Central memory CD8-positive, alpha-beta T cell (primary cell): ENCODE measurements around the gene AMN.

Experiments
- ATAC-seq: fragments of 150-1000 bp; cut with Tn5 transposase; replicated peaks from 2 replicates; pipeline ENCODE4 v1.10.0; 2022; ENCODE audit warnings: mild to moderate bottlenecking, moderate FRiP score, moderate number of reproducible peaks; ENCODE audit not compliant: poor library complexity, severe bottlenecking; ENCODE audit errors: extremely low read depth
- DNase-seq, 2 donors: peaks; one replicate each; pipeline ENCODE4 v3.0.0; 2021; ENCODE audit warnings: low spot score in 2 of 2
- H3K27ac Mint-ChIP-seq: one replicate; pipeline ENCODE4 v1.8.0; 2022; ENCODE audit warnings: low read depth, mild to moderate bottlenecking, moderate library complexity, mixed read lengths
- H3K27me3 Mint-ChIP-seq: one replicate; pipeline ENCODE4 v1.8.0; 2022; ENCODE audit warnings: mixed read lengths
- H3K36me3 Mint-ChIP-seq: one replicate; pipeline ENCODE4 v1.8.0; 2022; ENCODE audit warnings: mild to moderate bottlenecking, moderate library complexity, mixed read lengths; ENCODE audit not compliant: insufficient read depth
- H3K4me1 Mint-ChIP-seq: one replicate; pipeline ENCODE4 v1.8.0; 2022; ENCODE audit warnings: mixed read lengths
- H3K4me3 Mint-ChIP-seq: one replicate; pipeline ENCODE4 v1.8.0; 2022; ENCODE audit warnings: mild to moderate bottlenecking, moderate library complexity, mixed read lengths
- H3K9me3 Mint-ChIP-seq: one replicate; pipeline ENCODE4 v1.8.0; 2022; ENCODE audit warnings: mixed read lengths

AMN gene

DNA sequence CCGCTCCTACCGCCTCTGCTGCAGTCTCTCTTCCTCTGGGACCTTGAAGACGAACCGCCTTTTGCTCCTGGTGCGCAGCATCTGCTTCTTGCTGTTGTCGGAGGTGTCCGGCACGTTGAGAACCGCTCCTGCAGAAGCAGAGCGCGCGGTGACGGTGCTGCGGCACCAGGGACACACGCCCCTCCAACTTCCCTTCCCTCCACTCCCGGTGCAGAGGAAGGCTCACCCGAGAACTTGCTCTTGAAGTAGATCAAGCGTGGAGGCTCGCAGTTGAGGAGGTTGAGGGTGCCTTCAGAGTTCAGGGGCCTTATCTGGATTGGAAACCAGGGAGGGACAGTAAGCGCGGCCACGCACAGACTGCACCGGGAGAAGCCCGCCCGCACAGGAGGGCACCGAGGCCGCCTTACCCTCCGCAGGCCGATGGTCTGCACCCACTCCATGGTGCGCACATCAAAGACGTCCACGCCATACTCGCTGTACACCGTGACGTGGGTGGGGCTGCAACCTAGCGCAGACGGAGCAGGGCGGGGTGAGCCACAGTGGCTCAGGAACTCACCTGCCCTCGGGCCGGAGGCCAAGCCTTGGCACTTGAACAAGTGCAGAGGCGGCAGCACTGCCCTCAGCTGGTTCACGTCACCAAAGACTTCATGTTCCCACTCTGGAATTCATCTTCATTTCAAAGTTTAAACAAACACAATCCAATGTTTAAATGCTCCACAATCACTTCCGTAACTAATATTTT is 17.5 kb downstream of the AMN start:
- Mint-ChIP-seq H3K9me3 (no peaks in the 10 kb centered on the region), H3K4me3 (no peak overlapping the region), H3K27ac (no peak overlapping the region), H3K27me3 (peaks cover 9% of the 10 kb centered on the region), H3K4me1 (no peaks in the 10 kb centered on the region), H3K36me3 (no peaks in the 10 kb centered on the region)
- ATAC-seq: no peak
- no peak for DNase-seq

DNA sequence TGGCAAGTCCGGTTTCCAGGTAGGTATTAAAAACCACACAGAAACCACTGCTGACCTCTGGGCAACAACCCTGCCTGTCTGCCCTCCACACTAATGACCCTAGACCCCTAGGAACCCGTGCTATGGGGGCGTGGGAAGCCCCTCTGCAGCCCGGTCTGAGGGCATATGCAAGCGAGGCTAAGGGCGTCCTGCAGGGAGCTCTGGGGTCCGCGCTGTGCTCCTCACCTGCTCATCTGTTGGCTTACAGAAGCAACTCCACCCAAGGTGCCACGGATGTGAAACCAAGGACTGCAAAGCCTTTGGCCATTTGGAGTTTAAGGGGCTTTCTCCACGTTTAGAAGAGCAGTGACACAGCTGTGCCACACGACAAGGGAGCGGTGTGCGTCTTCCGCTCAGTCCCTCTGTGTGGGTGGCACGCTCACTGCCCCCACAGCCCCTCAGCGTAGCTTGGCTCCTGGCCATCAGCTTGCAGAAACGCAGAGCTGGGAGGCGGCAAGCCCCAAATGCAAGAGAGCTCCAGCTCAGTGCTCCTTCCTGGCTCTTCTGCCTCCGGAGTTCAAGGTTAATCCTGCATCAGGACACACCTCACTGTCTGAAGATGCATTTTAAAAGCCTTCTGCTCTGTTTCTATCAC is 18.4 kb downstream of the AMN start:
- peaks cover 9% of the 10 kb centered on the region for H3K27me3 Mint-ChIP-seq
- DNase-seq: no peak
- H3K4me3 Mint-ChIP-seq: no peak overlapping the region
- ATAC-seq: no peak
- H3K4me1 Mint-ChIP-seq: no peaks in the 10 kb centered on the region
- H3K9me3 Mint-ChIP-seq: no peaks in the 10 kb centered on the region
- no peak overlapping the region for H3K27ac Mint-ChIP-seq
- H3K36me3 Mint-ChIP-seq: no peaks in the 10 kb centered on the region

DNA sequence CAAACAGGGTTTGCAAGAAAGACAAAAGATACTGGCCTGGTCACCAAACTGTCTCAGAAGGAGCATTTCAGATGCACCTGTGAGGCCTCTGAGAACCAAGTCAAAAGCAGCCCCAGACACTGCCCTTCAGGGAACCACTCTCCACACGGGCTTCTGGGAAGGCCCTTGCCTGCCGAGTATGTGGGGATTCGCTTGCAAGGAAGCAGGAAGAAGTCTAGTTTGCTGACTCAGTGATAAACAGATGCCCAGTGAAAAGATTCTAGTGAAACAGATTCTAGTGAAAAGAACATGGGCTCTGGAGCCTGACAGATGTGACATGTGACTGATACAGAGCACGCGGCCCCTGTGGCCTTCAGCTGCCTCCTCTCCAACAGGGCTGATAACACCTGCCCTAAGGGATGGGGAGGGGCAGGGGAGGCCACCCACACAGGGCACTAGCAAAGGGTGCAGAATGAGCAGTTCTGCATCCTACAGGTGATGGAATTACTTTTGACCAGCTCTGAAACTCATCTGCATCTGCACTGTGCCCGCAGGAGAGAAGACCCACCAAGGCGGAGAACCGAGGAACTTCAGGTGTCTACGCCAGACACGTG is 19.1 kb downstream of the AMN start:
- no peak for DNase-seq
- Mint-ChIP-seq H3K4me1 (no peaks in the 10 kb centered on the region), H3K4me3 (no peak overlapping the region), H3K36me3 (no peaks in the 10 kb centered on the region), H3K27me3 (peaks cover 9% of the 10 kb centered on the region), H3K9me3 (no peaks in the 10 kb centered on the region), H3K27ac (no peak overlapping the region)
- no peak for ATAC-seq

DNA sequence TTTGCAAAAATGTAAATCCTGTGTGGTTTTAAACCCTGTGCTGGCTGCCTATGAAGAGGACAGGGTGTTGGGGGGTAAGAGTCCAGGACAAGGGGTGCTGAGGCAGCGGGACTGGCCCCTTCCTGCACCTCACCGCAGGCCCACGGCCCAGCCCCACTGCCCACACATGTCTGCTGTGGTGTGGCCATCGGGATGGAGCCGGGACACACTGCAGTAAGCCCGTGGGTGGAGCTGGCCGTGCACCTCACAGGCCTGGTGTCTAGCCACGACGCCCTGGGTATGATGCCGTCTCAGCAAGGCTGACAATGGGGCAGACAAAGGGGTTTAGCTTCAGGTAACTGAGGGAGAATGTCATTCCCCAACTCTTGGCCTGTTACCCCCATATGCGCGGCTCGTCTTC is 19.6 kb downstream of the AMN start:
- ATAC-seq (no peak), DNase-seq (no peak)
- Mint-ChIP-seq H3K36me3 (no peaks in the 10 kb centered on the region), H3K27me3 (peaks cover 5% of the 10 kb centered on the region), H3K9me3 (no peaks in the 10 kb centered on the region), H3K27ac (no peak overlapping the region), H3K4me3 (no peak overlapping the region), H3K4me1 (no peaks in the 10 kb centered on the region)

DNA sequence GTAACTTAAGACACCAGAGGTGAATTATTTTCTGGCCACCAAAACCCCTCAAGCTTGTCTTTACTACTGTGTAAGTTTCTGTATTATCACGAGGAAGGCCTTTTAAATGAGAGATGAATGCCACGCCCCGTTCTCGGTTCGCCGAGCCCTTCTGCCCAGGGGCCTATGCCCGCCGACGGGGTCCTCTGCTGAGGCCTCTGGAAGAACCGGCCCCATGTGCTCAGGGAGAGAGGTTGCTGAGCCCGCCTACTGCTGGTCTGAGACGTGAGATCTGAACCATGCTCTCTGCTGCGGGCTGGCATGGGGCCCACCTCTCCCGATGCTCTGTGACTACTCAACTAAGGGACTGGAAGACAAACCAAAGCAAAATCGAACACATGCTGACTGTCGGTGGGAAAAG is 21.0 kb downstream of the AMN start:
- no peaks in the 10 kb centered on the region for H3K36me3 Mint-ChIP-seq
- no peak for ATAC-seq

DNA sequence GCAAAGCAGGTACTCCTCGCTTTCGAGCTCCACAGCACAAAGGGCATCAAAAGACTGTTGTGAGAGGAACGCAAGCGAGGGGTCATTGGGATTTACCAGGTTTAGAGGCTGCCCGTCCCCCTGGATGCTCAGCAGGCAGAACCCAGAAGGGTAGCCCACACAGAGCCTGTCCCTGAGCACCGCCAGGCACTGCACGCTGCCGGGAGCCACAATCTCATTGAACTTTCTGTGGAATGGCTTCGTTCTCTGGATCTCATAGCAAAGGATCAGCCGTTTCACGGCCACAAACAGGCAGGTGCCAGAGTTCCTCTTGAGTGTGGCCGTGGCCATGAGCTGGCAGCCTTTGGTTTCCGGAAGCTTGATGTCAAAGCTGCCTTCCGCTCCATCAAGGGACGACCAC is 21.5 kb downstream of the AMN start:
- Mint-ChIP-seq H3K4me1 (peaks cover 4% of the 10 kb centered on the region), H3K4me3 (no peak overlapping the region), H3K9me3 (no peaks in the 10 kb centered on the region), H3K36me3 (no peaks in the 10 kb centered on the region), H3K27me3 (no peaks in the 10 kb centered on the region), H3K27ac (no peak overlapping the region)
- DNase-seq (no peak), ATAC-seq (no peak)

More for the DNA sequence above, 21.0 kb downstream of the AMN start:
- Mint-ChIP-seq H3K4me1 (no peaks in the 10 kb centered on the region), H3K4me3 (no peak overlapping the region), H3K27ac (no peak overlapping the region), H3K9me3 (no peaks in the 10 kb centered on the region), H3K27me3 (no peaks in the 10 kb centered on the region)
- DNase-seq: no peak

DNA sequence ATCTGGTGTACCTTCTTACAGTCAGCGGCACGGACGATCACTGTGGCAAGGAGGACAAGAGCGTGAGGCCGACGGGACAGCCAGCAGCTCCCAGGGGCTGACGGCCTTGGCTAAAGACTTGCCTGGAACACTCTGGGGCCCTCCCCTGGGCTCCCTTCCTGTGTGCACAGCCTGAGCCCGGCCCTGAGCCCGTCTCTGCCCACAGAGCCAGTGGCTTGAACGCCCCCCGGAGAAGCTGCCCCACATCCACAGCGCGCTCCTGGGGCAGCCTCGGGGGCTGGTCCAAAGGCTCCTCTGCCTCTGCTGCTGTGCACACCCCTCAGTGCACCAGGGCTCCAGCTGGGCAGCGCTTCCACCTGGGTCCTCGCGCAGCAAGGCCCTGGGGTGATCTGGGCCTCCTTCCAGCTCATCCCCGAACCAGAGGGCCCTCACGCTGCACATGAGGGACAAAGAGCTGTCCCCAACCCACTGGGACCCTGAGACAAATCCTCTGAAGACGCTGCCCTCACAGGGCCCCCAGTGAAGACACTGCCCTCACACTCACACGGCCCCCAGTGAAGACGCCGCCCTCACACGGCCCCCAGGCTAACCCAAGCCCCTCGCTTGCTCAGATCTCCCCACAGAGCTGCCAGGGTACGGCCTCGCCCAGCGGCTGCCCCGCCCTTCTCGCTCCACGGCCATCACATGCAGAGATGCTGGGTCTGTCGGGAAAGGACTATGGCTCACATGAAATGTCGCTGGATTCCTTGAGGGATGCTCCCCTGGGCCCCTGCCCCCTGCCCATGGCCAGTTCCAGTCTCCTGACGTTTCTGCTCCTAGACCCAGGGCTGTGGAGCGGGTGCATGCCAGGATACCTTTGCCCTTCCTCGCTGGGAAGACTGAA is 22.2 kb downstream of the AMN start:
- DNase-seq: no peak
- ATAC-seq: no peak
- Mint-ChIP-seq H3K36me3 (no peaks in the 10 kb centered on the region), H3K4me3 (no peak overlapping the region), H3K27me3 (no peaks in the 10 kb centered on the region), H3K9me3 (no peaks in the 10 kb centered on the region), H3K27ac (no peak overlapping the region), H3K4me1 (peaks cover 10% of the 10 kb centered on the region)

DNA sequence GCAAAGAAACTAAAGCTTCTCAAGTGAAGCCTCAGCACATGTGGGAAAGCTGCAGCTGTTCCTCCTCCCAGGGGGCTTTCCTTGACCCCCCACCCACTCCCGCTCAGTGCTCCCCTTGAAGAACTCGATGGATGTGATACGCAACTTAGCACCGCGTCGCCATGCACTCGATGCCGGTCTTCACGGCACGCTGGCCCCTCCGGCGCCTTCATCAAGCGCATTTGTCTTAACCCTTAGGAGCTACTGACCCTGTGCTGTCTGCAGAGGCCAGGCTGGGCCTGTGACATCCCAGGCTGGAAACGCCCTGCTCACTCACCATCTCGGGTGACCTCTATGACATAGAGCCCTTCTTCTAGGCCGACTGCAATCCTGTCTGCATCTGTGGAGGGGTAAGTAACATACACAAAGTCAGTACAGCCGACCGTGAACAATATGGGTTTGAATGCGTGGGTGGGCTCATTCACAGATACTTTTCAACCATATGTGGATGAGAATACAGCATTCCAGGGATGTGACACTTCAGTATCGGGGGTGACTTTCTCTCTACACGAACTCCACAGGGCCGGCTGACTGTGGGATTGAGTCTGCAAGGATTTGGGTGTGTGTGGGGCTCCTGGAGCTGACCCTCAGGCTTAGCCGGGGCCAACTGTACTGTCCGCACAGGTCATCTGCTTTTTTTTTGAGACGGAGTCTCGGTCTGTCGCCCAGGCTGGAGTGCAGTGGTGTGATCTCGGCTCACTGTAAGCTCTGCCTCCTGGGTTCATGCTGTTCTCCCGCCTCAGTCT is 23.1 kb downstream of the AMN start:
- Mint-ChIP-seq H3K4me1 (peaks cover 10% of the 10 kb centered on the region), H3K4me3 (no peak overlapping the region), H3K36me3 (no peaks in the 10 kb centered on the region), H3K27me3 (no peaks in the 10 kb centered on the region), H3K27ac (no peak overlapping the region), H3K9me3 (no peaks in the 10 kb centered on the region)
- no peak for DNase-seq
- no peak for ATAC-seq

DNA sequence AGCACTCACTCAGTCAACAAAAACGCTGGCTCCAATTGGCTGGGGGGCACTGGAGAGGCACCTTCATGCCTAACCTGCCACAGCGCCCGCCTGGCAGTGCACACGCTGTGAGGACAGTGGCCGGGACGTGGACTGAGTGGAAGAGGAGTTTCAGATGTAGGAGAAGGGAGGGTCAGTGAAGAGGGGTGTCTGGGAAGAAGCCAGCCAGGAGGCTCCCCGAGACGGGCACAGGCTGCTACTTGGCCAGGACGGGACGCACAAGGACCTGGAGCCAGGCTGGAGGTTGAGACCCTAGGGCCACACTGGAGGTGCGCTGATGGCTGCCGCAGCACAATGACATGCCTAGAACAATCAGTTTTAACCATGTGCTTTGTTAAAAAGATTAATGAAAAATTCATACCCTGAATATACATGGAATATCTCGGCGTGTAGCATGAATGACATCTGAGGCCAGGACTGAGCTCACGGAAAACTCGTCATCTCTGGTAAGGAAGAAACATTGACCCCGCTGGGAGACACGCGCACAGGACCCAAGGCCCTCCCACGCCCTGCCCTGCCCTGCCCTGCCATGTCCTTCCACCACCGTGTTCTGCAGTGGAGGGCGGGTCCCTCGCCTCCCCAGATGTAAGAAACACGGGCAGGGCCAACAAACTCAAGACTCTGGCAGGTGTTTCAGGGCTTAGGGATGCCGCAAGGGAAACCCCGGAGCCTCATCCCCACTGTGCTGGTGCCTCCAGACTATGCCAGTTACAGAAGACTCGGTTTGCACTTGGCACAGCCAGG is 25.0 kb downstream of the AMN start:
- H3K27me3 Mint-ChIP-seq: no peaks in the 10 kb centered on the region
- H3K4me1 Mint-ChIP-seq: peaks cover 10% of the 10 kb centered on the region
- H3K4me3 Mint-ChIP-seq: no peak overlapping the region
- no peak for DNase-seq
- no peak overlapping the region for H3K27ac Mint-ChIP-seq
- no peaks in the 10 kb centered on the region for H3K36me3 Mint-ChIP-seq
- no peak for ATAC-seq
- no peaks in the 10 kb centered on the region for H3K9me3 Mint-ChIP-seq

DNA sequence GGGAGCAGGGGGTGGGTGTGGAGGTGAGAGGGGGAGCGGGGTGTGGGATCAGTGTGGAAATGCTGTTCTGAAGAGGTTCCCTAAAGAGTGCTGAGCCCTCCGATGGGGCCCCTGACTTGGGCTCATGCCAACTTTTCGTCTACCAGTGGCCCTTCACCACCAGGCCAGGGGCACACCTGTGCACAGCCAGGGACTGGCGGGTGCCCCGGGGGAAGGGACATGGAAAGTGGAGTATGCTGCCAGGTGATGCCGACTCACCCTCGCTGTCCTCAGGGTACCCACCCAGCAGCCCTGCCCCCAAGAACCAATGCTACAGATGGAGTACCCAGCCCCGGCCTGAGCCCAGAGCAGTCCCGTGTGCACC is 26.2 kb downstream of the AMN start:
- H3K9me3 Mint-ChIP-seq: no peaks in the 10 kb centered on the region
- ATAC-seq: no peak
- H3K27ac Mint-ChIP-seq: no peak overlapping the region
- H3K36me3 Mint-ChIP-seq: no peaks in the 10 kb centered on the region
- no peak overlapping the region for H3K4me3 Mint-ChIP-seq
- DNase-seq: no peak
- peaks cover 10% of the 10 kb centered on the region for H3K4me1 Mint-ChIP-seq
- H3K27me3 Mint-ChIP-seq: peaks cover 9% of the 10 kb centered on the region

DNA sequence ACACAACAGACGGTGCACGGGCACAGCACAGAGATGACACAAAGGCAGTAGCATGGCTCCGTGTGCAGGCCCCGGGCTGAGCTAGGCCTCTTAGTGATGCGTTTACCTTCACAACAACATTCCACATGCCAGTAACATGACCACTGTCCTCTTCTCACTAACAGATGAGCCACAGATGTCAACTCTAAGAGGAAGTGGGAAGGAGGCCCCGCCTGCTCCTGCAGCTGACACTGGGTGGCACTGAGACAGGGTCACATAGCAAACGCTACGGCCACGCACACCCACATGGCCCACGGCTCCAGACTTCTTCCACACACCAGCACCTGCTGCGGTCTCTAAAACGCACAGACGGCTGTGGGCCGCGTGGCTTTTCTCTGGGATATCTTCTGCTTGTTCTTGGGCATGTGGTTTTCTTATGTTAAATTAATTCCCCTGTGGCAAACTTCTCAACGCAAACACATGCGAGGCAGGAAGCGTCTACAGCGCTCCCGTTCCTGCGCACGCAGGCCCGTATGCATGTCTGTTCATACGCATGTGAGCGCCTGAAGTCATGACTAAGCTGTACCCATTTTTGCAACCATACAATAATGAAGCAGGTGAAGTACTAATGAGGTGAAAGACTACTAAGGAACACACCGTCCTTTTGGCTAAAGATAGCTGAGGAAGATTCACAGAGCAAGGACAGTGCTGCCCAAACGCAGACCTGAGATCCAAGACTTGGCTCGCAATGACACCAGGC is 26.8 kb downstream of the AMN start:
- Mint-ChIP-seq H3K36me3 (no peaks in the 10 kb centered on the region), H3K9me3 (no peaks in the 10 kb centered on the region), H3K27ac (no peak overlapping the region), H3K27me3 (peaks cover 12% of the 10 kb centered on the region), H3K4me3 (no peak overlapping the region), H3K4me1 (peaks cover 10% of the 10 kb centered on the region)
- DNase-seq (no peak), ATAC-seq (no peak)
